ENCODE results near the gene PAMR1.
A peak's percentile ranks its signal among the peaks of the same experiment; 100 is the strongest.

Gene PAMR1

GRCh38 chr11:35500744-35501143, 24.7 kb downstream of the PAMR1 start:
- DNase-seq (ENCODE audit: low read depth), result no peak

- DNase-seq (ENCODE audit: low read depth), result no peak
Observed at GRCh38 chr11:35496416-35496815, 29.0 kb downstream of the PAMR1 start.

GRCh38 chr11:35494957-35495490, 30.4 kb downstream of the PAMR1 start:
- DNase-seq (ENCODE audit: low read depth), result no peak

- no peak for DNase-seq (ENCODE audit: low read depth)
Observed at GRCh38 chr11:35491231-35491871, 34.1 kb downstream of the PAMR1 start.

- DNase-seq (ENCODE audit: low read depth), result no peak
Observed at GRCh38 chr11:35488117-35488516, 37.3 kb downstream of the PAMR1 start.

GRCh38 chr11:35487532-35488078, 37.8 kb downstream of the PAMR1 start:
- DNase-seq (ENCODE audit: low read depth), result no peak

- no peak for DNase-seq (ENCODE audit: low read depth)
Observed at GRCh38 chr11:35486934-35487333, 38.5 kb downstream of the PAMR1 start.

- no peak for DNase-seq (ENCODE audit: low read depth)
Observed at GRCh38 chr11:35486446-35486845, 39.0 kb downstream of the PAMR1 start.

- DNase-seq (ENCODE audit: low read depth), result peak; percentile 59
Observed at GRCh38 chr11:35485656-35486322, 39.6 kb downstream of the PAMR1 start.

GRCh38 chr11:35484435-35484834, 41.0 kb downstream of the PAMR1 start:
- DNase-seq (ENCODE audit: low read depth), result no peak

GRCh38 chr11:35483131-35483820, 42.1 kb downstream of the PAMR1 start:
- no peak for DNase-seq (ENCODE audit: low read depth)

- DNase-seq (ENCODE audit: low read depth), result no peak
Observed at GRCh38 chr11:35479731-35480130, 45.7 kb downstream of the PAMR1 start.

- DNase-seq (ENCODE audit: low read depth), result no peak
Observed at GRCh38 chr11:35478471-35479091, 46.8 kb downstream of the PAMR1 start.

- DNase-seq (ENCODE audit: low read depth), result no peak
Observed at GRCh38 chr11:35477901-35478300, 47.5 kb downstream of the PAMR1 start.

GRCh38 chr11:35474688-35475087, 50.7 kb downstream of the PAMR1 start:
- no peak for DNase-seq (ENCODE audit: low read depth)

- no peak for DNase-seq (ENCODE audit: low read depth)
Observed at GRCh38 chr11:35473795-35474374, 51.5 kb downstream of the PAMR1 start.

- DNase-seq (ENCODE audit: low read depth), result no peak
Observed at GRCh38 chr11:35470616-35471015, 54.8 kb downstream of the PAMR1 start.

GRCh38 chr11:35466058-35466457, 59.4 kb downstream of the PAMR1 start:
- no peak for DNase-seq (ENCODE audit: low read depth)

GRCh38 chr11:35464308-35464707, 61.1 kb downstream of the PAMR1 start:
- DNase-seq (ENCODE audit: low read depth), result no peak

- no peak for DNase-seq (ENCODE audit: low read depth)
Observed at GRCh38 chr11:35463331-35463751, 62.1 kb downstream of the PAMR1 start.

GRCh38 chr11:35461917-35462538, 63.4 kb downstream of the PAMR1 start:
- no peak for DNase-seq (ENCODE audit: low read depth)

Data from stimulated activated CD4-positive, alpha-beta T cell treated with anti-CD3 and anti-CD28 coated beads, Interleukin-2, amount 100 ng/mL, for 4 hours (primary cell).